ENCODE results near the gene SLC45A3.
A peak's percentile ranks its signal among the peaks of the same experiment; 100 is the strongest.

GRCh38 chr1:205658943-205659581 is 21.2 kb downstream of the SLC45A3 start:
- TF ChIP-seq POLR2AphosphoS5 (IDR thresholded peaks at IDR 0.05) (peak in 1 of 3 donors; percentile 54), POLR2A (IDR thresholded peaks at IDR 0.05) (no peak), EP300 (IDR thresholded peaks at IDR 0.05) (no peak)
- TF ChIP-seq, protein P1, sequence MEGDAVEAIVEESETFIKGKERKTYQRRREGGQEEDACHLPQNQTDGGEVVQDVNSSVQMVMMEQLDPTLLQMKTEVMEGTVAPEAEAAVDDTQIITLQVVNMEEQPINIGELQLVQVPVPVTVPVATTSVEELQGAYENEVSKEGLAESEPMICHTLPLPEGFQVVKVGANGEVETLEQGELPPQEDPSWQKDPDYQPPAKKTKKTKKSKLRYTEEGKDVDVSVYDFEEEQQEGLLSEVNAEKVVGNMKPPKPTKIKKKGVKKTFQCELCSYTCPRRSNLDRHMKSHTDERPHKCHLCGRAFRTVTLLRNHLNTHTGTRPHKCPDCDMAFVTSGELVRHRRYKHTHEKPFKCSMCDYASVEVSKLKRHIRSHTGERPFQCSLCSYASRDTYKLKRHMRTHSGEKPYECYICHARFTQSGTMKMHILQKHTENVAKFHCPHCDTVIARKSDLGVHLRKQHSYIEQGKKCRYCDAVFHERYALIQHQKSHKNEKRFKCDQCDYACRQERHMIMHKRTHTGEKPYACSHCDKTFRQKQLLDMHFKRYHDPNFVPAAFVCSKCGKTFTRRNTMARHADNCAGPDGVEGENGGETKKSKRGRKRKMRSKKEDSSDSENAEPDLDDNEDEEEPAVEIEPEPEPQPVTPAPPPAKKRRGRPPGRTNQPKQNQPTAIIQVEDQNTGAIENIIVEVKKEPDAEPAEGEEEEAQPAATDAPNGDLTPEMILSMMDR (IDR thresholded peaks at IDR 0.05) = peak in 5 of 7 experiments; percentile 69 to 88 (median 85)

Measured in stomach (tissue), 4 donors.